ENCODE results near the gene C2CD2L. TPM values are rescaled to one million over a fixed set of nuclear protein-coding genes. Genes with fewer than 3 reads are reported as not detected.
"Not testable (repeated sequence)": the region's sequence is repeated elsewhere in the genome, so short reads cannot be mapped to it uniquely, and the experiment has no call there.

C2CD2L gene
- polyA plus RNA-seq, result 1 to 10 TPM; 1.0 to 7.7 (median 2.6) TPM

GRCh38 chr11:119106564-119107537 is at the start of gene C2CD2L:
TSS of gene C2CD2L (plus strand) at chr11:119107344. CDS start at chr11:119107742, 398 bp downstream.
- H3K27ac Mint-ChIP-seq, result peak within 1 kb of the TSS; percentile 80 to 95 (median 91)

GRCh38 chr11:119059128-119059527 is 48.0 kb upstream of the C2CD2L start:
- Mint-ChIP-seq H3K27ac (peak overlapping the region in 1 of 6 donors; percentile 79), H3K27me3 (ENCODE audit: low read depth in 3 of 3) (peaks cover 0 to 13% (median 4%) of the 10 kb centered on the region in 3 donors), H3K4me1 (peaks cover 31 to 34% of the 10 kb centered on the region in 2 donors), H3K4me3 (peak overlapping the region in 4 of 5 donors; percentile 33 to 61 (median 40))
- not testable (repeated sequence) for H3K36me3 Mint-ChIP-seq, H3K9me3 Mint-ChIP-seq, DNase-seq

More at GRCh38 chr11:119106564-119107537, at the start of gene C2CD2L:
- Mint-ChIP-seq H3K27me3 (ENCODE audit: low read depth in 3 of 3) (peaks cover 0 to 2% (median 2%) of the 10 kb centered on the region in 3 donors), H3K4me1 (peaks cover 44 to 53% of the 10 kb centered on the region in 2 donors), H3K9me3 (no peaks in the 10 kb centered on the region), H3K4me3 (peak within 1 kb of the TSS; percentile 88 to 95 (median 90)), H3K36me3 (peaks cover 3 to 6% (median 5%) of the 10 kb centered on the region in 3 donors)
- peak; percentile 81 to 84 (median 84) for DNase-seq

GRCh38 chr11:119061256-119061655 is 45.9 kb upstream of the C2CD2L start:
- H3K27ac Mint-ChIP-seq, result no peak overlapping the region

GRCh38 chr11:119062779-119063178 is 44.4 kb upstream of the C2CD2L start:
- Mint-ChIP-seq H3K4me1 (peaks cover 32 to 36% of the 10 kb centered on the region in 2 donors), H3K27ac (no peak overlapping the region), H3K27me3 (ENCODE audit: low read depth in 3 of 3) (peaks cover 5 to 11% (median 10%) of the 10 kb centered on the region in 3 donors), H3K9me3 (no peaks in the 10 kb centered on the region), H3K4me3 (no peak overlapping the region), H3K36me3 (no peaks in the 10 kb centered on the region)
- DNase-seq, result no peak

More at GRCh38 chr11:119061256-119061655, 45.9 kb upstream of the C2CD2L start:
- H3K9me3 Mint-ChIP-seq, result no peaks in the 10 kb centered on the region
- peaks cover 0 to 12% (median 4%) of the 10 kb centered on the region in 3 donors for H3K27me3 Mint-ChIP-seq (ENCODE audit: low read depth in 3 of 3)
- peaks cover 26 to 29% of the 10 kb centered on the region in 2 donors for H3K4me1 Mint-ChIP-seq
- no peak for DNase-seq
- H3K36me3 Mint-ChIP-seq, result no peaks in the 10 kb centered on the region
- H3K4me3 Mint-ChIP-seq, result no peak overlapping the region

DNA sequence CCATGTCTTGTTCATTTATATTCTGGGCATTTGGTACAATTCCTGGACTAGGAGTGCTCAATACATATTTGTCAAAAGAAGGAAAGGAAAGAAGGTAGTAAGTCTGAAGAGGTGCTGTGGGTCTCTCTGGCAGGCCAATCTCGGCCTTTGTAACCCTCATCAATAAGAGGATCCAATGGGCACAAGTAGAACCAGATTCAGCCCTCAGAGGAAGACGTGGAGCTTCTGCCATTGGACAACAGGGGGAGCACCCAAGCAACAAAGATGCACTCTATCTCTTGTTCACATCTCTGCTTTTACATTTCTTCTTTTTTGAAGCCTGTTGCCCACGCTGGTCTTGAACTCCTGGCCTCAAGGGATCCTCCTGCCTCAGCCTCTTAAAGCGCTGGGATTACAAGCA is 41.8 kb upstream of the C2CD2L start:
- H3K27ac Mint-ChIP-seq, result peak overlapping the region; percentile 65 to 100 (median 94)
- peaks cover 0 to 5% (median 3%) of the 10 kb centered on the region in 3 donors for H3K36me3 Mint-ChIP-seq
- peak in 2 of 3 donors; percentile 27 to 34 for DNase-seq
- H3K4me3 Mint-ChIP-seq, result peak overlapping the region in 3 of 5 donors; percentile 2 to 30 (median 21)
- peaks cover 4 to 15% (median 12%) of the 10 kb centered on the region in 3 donors for H3K27me3 Mint-ChIP-seq (ENCODE audit: low read depth in 3 of 3)
- H3K4me1 Mint-ChIP-seq, result peaks cover 41 to 44% of the 10 kb centered on the region in 2 donors
- no peaks in the 10 kb centered on the region for H3K9me3 Mint-ChIP-seq

GRCh38 chr11:119067371-119068222 is 39.5 kb upstream of the C2CD2L start, which contains the start of gene VPS11:
TSS of gene VPS11 (plus strand) at chr11:119067818. CDS start at chr11:119067824, 6 bp downstream.
- Mint-ChIP-seq H3K27me3 (ENCODE audit: low read depth in 3 of 3) (peaks cover 4 to 15% (median 12%) of the 10 kb centered on the region in 3 donors), H3K4me1 (peaks cover 41 to 44% of the 10 kb centered on the region in 2 donors), H3K27ac (peak within 1 kb of the TSS; percentile 98 to 100 (median 99)), H3K36me3 (peaks cover 1 to 15% (median 9%) of the 10 kb centered on the region in 3 donors), H3K9me3 (no peaks in the 10 kb centered on the region), H3K4me3 (peak within 1 kb of the TSS; percentile 92 to 100 (median 96))
- peak; percentile 95 to 96 (median 95) for DNase-seq

DNA sequence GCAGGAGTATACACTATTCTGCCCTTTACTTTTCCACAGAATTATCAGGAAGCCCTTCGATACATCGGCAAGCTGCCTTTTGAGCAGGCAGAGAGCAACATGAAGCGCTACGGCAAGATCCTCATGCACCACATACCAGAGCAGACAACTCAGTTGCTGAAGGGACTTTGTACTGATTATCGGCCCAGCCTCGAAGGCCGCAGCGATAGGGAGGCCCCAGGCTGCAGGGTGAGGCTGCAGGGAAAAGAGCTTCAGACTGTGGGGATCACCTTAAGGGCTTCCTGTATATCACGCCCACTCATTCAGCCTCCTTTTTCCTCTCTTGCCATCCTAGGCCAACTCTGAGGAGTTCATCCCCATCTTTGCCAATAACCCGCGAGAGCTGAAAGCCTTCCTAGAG is 29.3 kb upstream of the C2CD2L start:
- no peaks in the 10 kb centered on the region for H3K4me1 Mint-ChIP-seq
- peaks cover 25 to 50% (median 32%) of the 10 kb centered on the region in 3 donors for H3K36me3 Mint-ChIP-seq
- peaks cover 0 to 2% (median 2%) of the 10 kb centered on the region in 3 donors for H3K27me3 Mint-ChIP-seq (ENCODE audit: low read depth in 3 of 3)

DNA sequence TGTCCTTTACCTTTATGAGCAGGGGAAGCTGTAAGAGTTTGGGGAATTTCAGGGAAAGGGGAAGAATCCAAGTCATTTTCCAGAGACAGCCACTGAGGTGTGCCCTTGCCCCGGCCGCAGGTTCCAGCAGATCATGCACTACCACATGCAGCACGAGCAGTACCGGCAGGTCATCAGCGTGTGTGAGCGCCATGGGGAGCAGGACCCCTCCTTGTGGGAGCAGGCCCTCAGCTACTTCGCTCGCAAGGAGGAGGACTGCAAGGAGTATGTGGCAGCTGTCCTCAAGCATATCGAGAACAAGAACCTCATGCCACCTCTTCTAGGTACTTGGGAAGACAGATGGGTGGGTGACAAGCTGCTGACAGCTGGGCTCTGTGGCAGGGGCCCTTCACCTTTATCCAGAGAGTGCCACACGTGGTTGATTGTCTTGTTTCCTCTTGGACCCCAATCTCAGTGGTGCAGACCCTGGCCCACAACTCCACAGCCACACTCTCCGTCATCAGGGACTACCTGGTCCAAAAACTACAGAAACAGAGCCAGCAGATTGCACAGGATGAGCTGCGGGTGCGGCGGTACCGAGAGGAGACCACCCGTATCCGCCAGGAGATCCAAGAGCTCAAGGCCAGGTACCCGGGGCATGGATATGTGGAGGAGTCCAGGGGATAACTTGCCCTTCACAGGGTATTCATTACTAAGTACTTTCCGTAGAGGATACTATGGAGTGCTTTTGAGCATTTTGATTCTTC is 28.3 kb upstream of the C2CD2L start:
- H3K9me3 Mint-ChIP-seq, result no peaks in the 10 kb centered on the region
- no peak for DNase-seq
- H3K27me3 Mint-ChIP-seq (ENCODE audit: low read depth in 3 of 3), result peaks cover 0 to 2% (median 2%) of the 10 kb centered on the region in 3 donors
- no peaks in the 10 kb centered on the region for H3K4me1 Mint-ChIP-seq
- no peak overlapping the region for H3K27ac Mint-ChIP-seq
- H3K36me3 Mint-ChIP-seq, result peaks cover 24 to 43% (median 30%) of the 10 kb centered on the region in 3 donors
- no peak overlapping the region for H3K4me3 Mint-ChIP-seq

More for the DNA sequence above, 29.3 kb upstream of the C2CD2L start:
- H3K9me3 Mint-ChIP-seq, result no peaks in the 10 kb centered on the region
- no peak for DNase-seq
- H3K4me3 Mint-ChIP-seq, result no peak overlapping the region
- no peak overlapping the region for H3K27ac Mint-ChIP-seq

DNA sequence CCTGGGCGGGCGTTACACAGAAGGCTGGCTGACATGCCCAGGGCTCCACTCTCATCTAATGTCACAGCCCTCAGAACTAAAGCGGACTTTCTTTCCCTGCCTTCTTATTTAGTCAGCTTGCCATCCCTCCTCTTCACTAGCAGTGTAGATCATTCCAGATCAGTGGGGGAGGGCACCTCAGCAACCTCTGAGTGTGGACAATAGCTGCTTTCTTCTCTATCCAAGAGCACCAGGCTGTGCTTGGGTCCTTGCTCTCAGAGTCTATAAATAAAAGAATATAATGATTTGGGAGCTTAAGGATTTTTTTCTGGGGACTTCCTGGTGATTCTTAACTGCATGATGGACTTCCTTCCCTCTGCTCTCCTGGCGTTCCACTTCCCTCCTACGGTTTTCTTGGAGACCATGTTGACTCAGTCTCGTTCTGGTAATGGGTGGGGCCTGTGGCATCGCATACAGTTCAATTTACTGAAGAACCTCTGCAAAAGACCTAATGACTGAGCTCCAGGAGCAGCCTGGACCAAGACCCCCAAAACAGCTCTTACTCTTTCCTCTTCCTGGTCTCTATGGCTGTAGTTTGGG is 25.4 kb upstream of the C2CD2L start:
- no peaks in the 10 kb centered on the region for H3K9me3 Mint-ChIP-seq
- H3K4me3 Mint-ChIP-seq, result no peak overlapping the region
- H3K36me3 Mint-ChIP-seq, result peaks cover 24 to 39% (median 27%) of the 10 kb centered on the region in 3 donors
- H3K4me1 Mint-ChIP-seq, result peaks cover 15 to 16% of the 10 kb centered on the region in 2 donors
- H3K27me3 Mint-ChIP-seq (ENCODE audit: low read depth in 3 of 3), result peaks cover 7 to 16% (median 10%) of the 10 kb centered on the region in 3 donors
- peak overlapping the region in 1 of 6 donors; percentile 23 for H3K27ac Mint-ChIP-seq
- no peak for DNase-seq

DNA sequence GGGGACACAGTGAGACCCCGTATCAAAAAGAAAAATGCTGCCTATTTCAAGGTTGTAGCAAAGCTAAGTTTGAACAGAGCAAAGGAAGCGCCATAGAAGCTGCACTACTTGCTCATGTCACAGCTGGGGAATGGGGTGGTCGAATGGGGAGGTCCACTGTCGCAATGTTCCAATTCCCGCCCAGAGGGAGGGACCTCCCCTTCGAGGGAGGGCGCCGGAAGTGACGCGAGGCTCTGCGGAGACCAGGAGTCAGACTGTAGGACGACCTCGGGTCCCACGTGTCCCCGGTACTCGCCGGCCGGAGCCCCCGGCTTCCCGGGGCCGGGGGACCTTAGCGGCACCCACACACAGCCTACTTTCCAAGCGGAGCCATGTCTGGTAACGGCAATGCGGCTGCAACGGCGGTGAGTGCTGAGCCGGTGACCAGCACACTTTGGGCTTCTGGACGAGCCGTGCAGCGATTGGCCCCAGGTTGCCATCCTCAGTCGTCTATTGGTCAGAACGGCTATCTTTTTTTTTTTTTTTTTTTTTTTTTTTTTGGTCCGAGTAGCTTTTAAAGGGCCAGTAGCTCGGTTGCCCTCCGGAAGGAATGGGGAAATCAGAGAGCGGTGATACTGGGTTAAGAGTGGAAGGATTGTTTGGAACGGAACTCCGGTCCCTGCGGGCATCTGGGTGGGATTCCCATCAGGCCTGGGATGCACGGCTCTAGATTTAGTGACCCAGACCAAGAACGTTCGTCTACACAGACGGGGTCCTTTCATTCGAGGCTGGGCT is 22.3 kb upstream of the C2CD2L start, which contains the start of gene HMBS:
HMBS (plus strand) TSS at position 219 of the 774 bp plus-strand sequence; CDS start at position 372, 153 bp downstream.
- peaks cover 9 to 16% (median 11%) of the 10 kb centered on the region in 3 donors for H3K27me3 Mint-ChIP-seq (ENCODE audit: low read depth in 3 of 3)
- H3K9me3 Mint-ChIP-seq, result no peaks in the 10 kb centered on the region

DNA sequence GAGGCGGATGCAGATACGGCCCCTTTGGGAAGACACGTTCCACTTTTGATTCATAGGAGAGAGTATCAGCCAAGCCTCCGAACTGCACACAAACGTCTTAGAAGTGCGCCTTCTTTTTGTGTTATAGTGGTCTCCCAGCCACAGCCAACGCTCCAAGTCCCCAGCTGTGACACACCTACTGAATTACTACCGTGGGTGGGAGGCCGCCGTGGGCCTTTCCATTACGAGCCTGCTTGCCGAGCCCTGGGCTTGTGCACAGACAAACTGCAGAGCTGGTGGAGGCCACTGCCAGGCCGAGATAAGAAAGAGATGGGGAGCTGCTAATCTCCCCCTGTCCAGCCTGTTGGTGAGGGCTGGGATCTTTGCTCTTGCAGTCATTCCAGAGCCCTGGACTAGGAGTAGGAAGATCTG is 21.7 kb upstream of the C2CD2L start:
- Mint-ChIP-seq H3K9me3 (no peaks in the 10 kb centered on the region), H3K36me3 (peaks cover 10 to 17% (median 13%) of the 10 kb centered on the region in 3 donors), H3K4me1 (peaks cover 17 to 24% of the 10 kb centered on the region in 2 donors), H3K27ac (peak overlapping the region; percentile 89 to 97 (median 94)), H3K27me3 (ENCODE audit: low read depth in 3 of 3) (peaks cover 9 to 16% (median 12%) of the 10 kb centered on the region in 3 donors), H3K4me3 (peak overlapping the region; percentile 94 to 97 (median 95))
- no peak for DNase-seq

More for the DNA sequence above, 22.3 kb upstream of the C2CD2L start, which contains the start of gene HMBS:
- DNase-seq, result peak; percentile 93 to 95 (median 95)
- peaks cover 12 to 19% (median 13%) of the 10 kb centered on the region in 3 donors for H3K36me3 Mint-ChIP-seq
- H3K27ac Mint-ChIP-seq, result peak within 1 kb of the TSS; percentile 89 to 97 (median 94)
- peak within 1 kb of the TSS; percentile 94 to 97 (median 95) for H3K4me3 Mint-ChIP-seq
- H3K4me1 Mint-ChIP-seq, result peaks cover 17 to 24% of the 10 kb centered on the region in 2 donors

All from immature natural killer cell (primary cell).